ENCODE results near the gene ARHGAP45.

- TF ChIP-seq CTCF (IDR thresholded peaks at IDR 0.05; ENCODE audit: low read depth, low read length) (no peak), EZH2phosphoT487 (IDR thresholded peaks at IDR 0.05; ENCODE audit: low read depth) (no peak)
Measured at GRCh38 chr19:1103708-1104310, 36.8 kb downstream of the ARHGAP45 start, which contains the start of gene GPX4.
